EL (cell line): ENCODE data around the gene SRCAP.

ENCODE experiments used
- DNase-seq: peaks from one replicate; pipeline ENCODE4 v3.0.0-alpha.2; 2016

Gene SRCAP

DNA sequence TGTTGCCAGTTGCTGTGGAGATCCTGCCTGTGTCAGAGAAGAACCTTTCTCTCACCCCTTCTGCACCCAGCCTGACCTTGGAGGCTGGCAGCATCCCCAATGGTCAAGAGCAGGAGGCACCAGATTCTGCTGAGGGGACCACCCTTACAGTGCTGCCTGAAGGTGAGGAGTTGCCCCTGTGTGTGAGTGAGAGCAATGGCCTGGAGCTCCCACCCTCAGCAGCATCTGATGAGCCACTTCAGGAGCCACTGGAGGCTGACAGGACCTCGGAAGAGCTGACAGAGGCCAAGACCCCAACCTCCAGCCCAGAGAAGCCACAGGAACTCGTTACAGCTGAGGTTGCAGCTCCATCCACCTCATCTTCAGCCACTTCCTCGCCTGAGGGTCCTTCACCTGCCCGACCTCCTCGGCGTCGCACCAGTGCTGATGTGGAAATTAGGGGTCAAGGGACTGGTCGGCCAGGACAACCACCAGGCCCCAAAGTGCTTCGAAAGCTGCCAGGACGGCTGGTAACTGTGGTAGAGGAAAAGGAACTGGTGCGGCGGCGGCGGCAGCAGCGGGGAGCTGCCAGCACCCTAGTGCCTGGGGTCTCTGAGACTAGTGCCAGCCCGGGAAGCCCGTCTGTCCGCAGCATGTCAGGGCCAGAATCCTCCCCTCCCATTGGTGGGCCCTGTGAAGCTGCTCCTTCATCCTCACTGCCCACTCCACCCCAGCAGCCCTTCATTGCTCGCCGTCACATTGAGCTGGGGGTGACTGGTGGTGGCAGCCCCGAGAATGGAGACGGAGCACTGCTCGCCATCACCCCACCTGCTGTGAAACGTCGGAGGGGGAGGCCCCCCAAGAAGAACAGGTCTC, 39.0 kb downstream of the SRCAP start:
- no peak for DNase-seq

DNA sequence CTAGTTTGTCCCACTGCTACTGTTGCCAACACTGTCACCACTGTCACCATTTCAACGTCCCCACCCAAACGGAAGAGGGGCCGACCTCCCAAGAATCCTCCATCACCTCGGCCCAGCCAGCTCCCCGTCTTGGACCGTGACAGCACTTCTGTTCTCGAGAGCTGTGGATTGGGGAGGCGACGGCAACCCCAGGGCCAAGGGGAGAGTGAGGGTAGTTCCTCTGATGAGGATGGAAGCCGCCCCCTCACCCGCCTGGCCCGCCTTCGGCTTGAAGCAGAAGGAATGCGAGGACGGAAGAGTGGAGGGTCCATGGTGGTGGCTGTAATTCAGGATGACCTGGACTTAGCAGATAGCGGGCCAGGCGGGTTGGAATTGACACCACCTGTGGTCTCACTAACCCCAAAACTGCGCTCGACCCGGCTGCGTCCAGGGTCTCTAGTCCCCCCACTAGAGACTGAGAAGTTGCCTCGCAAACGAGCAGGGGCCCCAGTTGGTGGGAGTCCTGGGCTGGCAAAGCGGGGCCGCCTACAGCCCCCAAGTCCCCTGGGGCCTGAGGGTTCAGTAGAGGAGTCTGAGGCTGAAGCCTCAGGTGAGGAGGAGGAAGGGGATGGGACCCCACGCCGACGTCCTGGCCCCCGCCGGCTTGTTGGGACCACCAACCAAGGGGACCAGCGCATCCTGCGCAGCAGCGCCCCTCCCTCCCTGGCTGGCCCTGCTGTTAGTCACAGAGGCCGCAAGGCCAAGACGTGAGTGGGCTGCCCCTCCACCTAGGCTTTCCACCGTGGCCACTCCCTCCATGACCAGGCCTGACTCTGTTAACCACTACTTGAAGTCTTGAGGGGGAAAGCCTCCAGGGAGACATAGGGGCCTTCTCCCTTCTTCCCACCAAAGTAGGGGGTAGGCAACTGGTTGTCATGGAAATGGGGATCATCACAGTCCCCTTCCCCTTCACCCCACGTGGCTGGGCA, 40.3 kb downstream of the SRCAP start:
- DNase-seq = no peak

DNA sequence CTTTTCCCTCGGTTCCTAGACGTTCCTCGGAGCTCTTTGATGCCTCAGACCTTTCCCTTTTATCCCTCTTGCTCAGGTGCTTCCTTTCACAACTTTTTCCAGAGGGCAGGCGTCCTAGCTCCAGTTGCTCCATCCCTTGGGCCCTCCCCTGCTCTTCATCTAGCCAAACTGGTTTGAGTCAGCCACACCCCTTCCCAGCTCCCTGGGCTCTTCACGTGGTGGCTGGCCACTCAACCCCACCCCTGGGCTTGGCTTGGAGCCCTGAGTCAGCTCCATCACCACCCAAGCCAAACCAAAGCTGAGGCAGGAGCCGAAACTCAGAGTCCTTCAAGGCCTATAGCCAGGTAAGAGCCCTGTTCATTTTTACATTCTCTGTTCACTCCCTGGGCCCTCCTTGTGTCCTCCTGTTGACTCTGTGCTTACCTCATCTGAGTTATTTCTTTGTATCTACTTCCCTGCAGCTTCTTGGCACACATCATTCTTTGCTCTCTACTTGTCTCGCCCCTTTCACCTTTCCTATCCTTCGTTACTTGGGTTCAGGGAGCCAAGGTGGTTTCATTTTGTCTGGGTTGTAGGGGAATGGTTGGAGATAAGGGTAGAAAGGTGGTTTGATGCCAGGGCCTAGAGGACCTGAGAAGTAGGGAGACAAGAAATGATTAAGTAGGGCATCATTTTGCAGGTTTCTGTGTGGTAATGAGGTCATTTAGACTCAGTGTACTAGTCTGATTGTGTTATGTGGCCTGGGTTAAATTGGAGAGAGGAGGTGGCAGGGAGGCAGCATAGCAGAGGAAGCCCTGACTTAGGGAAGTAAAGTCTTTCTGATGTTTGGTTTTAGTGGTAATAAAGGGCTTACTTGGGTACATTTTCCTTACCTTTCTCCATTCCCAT, 41.6 kb downstream of the SRCAP start:
- DNase-seq = peak; percentile 80

DNA sequence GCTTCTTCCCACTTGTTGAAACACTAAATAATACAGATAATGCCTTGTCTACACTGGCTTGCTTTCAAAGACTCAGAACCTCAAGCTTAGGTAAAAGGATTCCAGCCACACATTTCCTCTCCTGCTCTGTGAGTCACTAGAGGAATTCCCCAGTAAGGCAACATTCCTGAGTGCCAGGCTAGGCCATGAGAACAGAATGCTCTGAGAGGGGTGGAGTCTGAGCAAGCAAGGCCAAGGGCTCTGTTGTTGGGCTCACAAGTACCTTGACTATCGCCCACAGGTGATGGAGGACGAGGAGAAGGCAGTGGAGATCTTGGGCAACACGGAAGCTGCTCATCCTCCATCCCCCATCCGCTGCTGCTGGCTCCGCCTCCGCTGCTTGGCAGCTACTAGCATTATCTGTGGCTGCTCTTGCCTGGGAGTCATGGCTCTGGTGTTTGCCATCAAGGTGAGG, 42.5 kb downstream of the SRCAP start:
- DNase-seq = peak; percentile 92

DNA sequence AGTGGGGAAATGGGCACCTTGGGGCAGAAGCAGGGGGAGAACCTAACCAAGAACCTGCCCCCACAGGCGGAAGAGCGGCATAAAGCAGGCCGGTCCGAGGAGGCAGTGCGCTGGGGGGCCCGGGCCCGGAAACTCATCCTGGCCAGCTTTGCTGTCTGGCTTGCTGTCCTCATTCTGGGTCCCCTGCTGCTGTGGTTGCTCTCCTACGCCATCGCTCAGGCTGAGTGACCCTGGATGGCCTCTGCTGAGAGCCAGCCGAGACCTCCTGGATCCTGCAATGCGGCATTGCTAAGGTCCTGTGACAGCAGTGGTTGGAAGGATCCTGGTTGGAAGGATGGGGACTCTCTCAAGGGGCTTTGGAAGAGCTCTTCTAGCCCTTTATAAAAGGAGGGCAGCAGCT, 44.7 kb downstream of the SRCAP start:
- no peak for DNase-seq

DNA sequence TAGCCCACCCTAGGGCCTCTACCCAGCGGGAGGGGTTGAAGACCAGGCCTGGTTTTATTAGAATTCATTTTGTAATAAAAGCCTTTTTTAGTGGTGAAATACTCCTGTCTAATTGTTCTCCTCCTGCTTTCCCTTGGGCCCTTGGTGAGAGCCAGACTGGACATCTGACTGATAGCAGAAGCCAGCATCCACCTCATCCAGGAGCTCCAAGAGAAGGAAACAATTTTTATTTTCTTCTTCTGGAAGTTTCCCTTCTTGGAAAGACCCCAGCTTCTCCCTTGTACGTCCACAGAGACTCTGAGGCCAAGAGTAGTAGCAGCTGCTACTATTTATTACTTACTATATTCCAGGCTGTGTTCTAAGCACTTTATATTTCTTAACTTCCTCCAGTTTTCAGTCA, 45.2 kb downstream of the SRCAP start:
- DNase-seq = no peak

DNA sequence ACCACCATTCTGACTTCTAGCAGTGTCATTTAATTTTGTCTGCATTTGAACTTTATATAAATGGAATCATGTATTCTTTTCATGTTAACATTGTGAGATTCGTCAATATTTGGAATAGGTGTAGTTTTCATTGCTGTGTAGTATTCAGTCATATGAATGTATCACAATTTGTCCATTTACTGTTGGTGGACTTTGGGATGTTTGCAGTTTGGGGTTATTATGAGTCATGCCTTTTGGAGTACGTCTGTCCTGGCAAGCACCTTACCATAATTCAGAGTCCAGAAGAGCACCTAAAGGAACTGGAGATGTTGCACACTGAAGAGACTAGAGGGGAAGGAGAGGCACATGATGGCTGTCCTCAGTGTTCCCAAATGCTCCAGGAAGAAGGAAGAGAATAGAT, 46.1 kb downstream of the SRCAP start:
- DNase-seq = no peak

DNA sequence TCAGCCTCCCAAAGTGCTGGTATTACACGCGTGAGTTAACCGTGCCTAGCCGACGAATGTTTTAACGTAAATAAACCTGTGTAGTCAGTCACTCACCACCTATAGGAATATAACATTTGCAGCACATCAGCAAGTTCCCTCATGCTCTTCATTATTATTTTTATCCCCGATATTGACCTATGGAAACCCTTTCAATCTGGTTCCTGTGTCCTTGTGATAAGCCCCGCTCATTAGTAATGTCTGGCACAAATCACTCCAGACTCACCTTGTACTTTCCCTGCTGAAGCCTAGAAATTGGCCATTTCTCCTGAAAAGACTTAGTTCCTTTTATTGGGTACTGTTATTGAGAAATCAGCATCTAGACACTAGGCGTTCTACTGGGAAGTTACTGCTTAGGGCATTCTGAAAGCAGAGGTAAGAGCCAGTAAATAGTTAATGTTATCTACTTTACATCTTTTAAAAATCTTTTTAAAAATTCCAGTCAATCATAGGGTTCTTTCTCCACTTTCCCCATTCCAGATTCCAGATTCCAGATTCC, 47.7 kb downstream of the SRCAP start:
- DNase-seq = no peak

DNA sequence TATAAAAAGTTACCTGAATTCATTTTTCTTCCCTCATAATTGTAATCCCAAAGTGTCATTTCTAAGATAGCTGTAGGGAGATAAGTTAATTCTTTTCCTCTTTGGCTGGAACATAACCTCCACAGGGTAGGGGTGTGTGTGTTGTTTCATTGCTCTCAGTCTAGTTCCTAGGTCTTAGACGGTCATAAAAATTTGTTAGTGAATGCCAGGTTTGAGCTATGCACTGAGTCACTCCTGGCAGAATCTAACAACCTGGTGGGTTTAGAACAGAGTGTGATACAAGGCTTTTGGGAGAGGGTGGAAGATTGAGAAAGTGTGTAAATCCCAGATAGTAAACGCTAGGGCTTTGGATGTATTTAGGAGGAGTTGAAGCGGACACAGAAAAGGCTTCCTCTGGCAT, 48.4 kb downstream of the SRCAP start:
- peak; percentile 52 for DNase-seq

DNA sequence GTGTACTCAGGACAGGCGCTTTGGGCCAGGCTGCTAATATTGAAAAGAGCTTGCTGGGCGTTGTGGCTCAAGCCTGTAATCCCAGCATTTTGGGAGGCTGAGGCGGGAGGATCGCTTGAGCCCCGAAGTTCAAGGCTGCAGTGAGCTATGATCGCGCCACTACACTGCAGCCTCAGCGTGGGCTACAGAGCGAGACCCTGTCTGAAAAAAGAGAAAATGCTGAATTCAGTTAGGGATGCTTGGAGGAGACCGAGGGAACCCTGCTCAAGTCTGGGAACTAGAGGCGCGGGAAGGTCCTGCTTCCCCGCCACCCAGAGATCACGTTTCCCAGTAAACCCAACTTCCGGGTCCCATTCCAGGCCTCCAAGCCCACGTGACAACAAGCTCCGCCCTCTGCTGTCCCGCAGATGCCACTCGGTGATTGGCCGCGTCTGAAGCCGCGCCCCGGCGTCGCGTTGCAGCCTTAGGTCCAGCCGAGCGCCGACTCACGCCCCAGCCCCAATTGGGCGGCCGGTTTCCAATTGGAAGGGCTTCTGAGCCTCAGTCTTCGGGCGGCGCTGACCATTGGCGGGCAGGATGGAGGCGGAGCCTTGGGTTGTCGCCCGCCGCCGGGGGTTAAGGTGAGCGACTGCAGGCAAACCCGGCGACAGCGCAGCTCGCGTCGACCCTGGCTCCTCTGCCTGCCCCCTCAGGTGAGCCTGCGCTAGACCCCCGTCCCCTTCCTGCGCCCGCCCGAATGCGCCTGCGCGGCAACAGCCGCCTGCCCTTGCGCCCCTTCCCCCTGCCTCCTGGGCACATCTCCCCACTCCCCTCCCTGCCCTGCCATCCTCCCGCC, 49.0 kb downstream of the SRCAP start, which contains the start of gene PHKG2:
PHKG2 (plus strand) TSS at position 627 of the 835 bp plus-strand sequence. CDS start 396 bp downstream, outside the sequence.
- peak; percentile 99 for DNase-seq

DNA sequence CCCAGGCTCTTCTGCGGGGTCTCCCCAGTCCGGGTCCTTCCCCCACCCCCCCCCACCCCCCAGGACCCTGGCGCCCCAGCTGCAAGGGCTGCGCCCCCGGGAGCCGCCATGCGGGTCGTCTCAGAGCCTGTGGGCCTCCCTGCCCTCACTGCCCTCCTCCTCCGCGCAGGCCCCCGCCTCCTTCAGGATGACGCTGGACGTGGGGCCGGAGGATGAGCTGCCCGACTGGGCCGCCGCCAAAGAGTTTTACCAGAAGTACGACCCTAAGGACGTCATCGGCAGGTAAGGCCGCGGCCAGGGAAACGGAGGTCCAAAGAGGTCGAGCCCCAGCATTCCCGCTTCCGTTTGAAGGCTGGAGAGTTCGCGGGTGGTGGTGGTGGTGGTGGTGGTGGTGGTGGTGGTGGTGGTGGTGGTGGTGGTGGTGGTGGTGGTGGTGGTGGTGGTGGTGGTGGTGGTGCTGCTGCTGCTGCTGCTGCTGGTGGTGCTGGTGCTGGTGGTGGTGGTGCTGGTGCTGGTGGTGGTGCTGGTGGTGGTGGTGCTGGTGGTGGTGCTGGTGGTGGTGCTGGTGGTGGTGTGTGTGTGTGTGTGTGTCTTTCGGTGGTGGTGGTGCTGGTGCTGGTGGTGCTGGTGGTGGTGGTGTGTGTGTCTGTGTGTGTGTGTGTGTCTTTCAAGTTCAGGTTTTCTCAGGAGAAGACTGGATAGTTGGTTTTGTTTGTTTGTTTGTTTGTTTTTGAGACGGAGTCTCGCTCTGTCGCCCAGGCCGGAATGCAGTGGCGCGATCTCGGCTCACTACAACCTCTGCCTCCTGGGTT, 49.9 kb downstream of the SRCAP start:
- peak; percentile 56 for DNase-seq

DNA sequence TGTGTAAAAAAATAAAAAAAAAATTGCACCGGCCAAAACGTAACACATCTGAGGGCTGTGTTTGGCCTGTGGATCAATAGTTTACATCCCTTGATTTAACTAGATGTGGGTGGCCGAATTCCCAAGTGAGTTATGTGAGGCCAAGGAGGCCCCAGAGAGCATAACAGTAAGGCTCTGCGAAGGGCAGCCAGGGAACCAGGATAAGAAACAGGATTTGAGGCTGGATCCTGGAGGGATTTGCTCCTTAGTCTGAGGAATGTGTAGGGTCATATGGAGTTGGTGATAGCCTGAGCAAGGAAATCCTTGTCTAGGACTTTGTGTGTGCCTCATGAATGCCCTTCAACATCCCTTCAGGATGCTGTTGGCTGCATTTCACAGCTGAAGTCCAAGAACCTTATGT, 51.2 kb downstream of the SRCAP start:
- no peak for DNase-seq

DNA sequence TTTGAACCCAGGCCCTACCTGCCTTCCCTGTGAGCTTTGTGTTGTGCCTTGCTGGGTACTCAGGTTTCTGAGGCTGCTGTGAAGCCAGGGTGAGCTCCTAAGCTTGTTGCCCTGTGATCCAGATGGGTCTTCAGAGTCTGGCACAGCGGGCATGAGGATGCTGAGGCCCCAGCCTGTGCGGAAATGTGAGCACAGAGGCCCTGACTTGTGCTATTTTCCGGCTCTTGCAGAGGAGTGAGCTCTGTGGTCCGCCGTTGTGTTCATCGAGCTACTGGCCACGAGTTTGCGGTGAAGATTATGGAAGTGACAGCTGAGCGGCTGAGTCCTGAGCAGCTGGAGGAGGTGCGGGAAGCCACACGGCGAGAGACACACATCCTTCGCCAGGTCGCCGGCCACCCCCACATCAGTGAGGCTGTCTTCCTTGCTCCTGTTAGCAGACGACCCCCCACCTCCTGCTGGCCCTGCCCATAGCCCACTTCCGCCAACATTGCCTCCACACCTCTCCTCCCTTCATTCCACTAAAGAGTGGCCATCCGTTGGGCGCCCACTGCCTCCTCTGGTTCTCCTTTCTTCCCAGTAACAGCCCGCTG, 52.0 kb downstream of the SRCAP start:
- DNase-seq = no peak

DNA sequence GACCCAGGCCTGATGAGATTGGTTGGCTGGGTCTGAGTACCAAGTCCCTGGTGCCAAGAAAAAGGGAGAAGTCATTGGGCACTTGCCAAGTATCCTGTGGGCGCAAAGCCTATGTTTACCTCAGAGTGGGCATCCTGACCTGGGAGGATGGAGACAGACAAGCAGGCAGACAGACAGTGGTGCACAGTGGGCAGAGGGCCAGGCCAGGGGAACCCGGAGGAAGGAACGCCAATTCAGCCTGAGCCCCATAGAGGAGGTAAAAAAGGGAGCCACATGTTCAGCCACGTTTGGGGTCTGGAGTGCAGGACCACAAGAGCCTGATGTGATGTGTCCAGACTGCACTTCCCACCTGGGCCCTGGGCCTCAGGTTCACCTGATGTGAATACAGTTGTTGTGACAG, 54.6 kb downstream of the SRCAP start:
- no peak for DNase-seq

DNA sequence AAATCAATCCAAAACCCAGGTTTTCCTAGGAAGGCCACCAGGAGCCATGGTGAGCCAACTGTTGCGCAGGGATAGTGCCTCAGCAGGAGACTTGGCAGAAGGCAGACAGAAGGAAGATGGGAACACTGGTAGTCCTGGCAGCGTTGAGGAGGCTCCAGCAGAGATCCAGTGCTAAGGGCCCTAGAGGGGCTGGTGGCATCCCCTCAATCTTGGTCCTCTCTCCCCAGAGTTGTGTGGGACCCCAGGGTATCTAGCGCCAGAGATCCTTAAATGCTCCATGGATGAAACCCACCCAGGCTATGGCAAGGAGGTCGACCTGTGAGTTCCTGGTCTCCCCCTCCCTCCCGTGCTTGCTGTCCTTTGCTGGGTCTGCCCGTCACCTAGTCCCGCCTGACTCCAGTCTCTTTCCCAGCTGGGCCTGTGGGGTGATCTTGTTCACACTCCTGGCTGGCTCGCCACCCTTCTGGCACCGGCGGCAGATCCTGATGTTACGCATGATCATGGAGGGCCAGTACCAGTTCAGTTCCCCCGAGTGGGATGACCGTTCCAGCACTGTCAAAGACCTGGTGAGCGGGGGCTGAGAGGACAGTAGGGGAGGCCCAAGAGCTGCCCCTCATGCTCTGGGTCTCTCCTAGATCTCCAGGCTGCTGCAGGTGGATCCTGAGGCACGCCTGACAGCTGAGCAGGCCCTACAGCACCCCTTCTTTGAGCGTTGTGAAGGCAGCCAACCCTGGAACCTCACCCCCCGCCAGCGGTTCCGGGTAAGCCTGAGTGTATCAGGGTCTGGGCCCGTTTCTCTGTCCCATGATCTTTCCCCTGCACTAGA, 57.2 kb downstream of the SRCAP start:
- DNase-seq = no peak

DNA sequence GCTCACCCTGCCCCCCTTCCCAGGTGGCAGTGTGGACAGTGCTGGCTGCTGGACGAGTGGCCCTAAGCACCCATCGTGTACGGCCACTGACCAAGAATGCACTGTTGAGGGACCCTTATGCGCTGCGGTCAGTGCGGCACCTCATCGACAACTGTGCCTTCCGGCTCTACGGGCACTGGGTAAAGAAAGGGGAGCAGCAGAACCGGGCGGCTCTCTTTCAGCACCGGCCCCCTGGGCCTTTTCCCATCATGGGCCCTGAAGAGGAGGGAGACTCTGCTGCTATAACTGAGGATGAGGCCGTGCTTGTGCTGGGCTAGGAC, 57.8 kb downstream of the SRCAP start:
- no peak for DNase-seq

DNA sequence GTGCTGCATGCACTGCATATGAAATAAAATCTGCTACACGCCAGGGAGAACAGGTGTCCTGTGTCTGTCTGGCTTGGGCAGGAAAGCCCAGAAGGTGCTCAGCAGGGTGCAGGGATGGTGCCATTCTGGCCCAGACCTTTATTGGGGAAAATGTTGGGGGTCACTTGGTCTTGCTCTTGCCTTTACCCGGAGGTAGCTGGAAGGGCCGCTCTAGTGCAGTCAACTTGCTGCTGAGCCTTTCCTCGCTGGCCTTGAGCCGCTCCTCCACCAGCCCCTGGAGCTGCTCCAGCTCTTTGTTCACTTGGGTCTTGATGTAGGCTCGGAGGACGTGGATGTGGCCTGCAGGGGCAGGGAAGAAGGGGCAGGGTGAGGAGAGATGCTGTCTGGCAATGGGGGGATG, 58.3 kb downstream of the SRCAP start:
- DNase-seq = no peak

DNA sequence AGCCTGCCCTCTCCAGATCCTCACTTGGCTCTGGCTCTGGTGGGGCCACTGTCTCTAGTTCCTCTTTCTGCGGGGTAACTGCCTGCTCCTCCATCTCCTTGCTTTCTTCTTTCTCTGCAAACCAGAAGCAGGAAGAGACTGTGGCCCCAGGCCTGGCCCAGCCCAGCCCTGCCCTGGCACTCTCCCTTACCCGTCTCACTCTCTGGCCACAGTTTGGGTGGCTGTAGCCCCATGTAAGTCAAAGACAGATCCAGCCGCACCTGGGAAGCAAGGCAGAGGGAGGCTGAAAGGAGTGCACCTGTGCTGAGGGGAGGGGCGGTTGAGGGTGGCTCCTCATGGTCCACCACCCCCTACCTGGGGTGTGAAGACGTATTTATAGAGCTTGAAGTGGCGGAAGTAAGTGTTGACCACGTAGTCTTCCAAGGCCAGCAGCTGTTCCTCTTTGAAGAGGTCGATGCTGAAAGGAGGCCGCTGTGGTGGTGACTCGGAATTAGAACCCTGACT, 60.1 kb downstream of the SRCAP start:
- DNase-seq = no peak

DNA sequence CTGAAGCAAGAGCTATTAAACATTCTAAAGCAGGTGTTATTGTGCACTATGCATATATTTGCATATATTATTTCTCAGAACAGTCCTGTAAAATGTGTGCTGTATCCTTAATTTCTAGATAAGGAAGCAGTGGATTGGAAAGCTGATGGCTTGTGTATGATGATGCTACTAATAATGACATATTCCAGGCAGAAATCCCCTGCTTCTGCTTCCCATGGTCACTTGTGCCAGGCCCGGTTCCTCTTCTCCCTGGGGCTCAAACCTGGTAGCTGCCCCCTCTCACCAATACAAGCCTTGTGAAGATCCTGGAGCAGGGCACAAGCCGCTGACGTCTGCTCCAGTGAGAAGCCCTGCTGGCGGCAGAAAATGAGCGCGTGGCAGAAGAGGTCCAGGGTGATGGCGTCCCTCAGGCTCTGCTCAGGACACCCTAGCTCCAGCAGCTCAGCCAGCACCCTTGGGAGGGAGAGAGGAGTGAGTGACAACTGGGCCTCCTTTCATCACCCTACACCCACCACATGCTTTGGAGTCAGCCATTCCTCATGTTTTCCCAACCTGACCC, 61.1 kb downstream of the SRCAP start:
- no peak for DNase-seq
